ENCODE data around the gene VSIG10L.

DNA sequence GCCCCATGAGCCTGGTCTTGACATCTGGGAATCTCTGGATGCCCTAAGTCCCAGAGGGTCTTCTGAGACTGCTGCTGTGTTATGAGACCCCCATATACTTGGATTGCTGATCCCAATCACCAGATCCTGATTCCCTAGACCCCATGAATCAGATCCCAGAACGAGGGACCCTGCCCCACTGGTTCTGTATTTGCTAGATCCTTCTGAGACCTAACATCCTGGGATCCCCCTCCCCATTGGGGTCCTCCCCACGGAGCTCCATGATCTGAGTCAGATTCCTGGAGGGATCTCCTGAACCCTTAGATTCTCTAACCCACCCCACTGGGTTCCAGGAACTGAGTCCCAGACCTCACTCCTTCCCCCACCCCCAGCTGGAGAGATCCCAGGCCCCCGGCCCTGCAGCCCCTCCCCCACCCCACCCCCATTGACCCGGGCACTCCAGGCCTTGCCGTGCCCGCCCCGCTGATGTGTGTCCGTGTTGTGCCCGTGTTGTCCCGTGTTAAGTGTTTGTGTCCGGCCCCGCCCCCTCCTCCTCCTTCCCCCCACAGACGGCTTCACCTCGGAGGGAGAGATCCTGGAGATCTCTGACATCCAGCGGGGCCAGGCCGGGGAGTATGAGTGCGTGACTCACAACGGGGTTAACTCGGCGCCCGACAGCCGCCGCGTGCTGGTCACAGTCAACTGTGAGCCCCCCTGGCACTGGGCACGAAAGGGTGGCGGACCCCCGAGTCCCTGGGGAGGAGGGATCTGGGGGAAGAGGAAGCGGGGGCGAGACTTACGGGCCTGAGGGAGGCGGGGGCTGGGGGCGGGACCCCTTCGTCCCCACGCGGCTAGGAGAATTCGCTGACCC is 15.5 kb downstream of the VSIG10L start:
- TF ChIP-seq, protein P1, sequence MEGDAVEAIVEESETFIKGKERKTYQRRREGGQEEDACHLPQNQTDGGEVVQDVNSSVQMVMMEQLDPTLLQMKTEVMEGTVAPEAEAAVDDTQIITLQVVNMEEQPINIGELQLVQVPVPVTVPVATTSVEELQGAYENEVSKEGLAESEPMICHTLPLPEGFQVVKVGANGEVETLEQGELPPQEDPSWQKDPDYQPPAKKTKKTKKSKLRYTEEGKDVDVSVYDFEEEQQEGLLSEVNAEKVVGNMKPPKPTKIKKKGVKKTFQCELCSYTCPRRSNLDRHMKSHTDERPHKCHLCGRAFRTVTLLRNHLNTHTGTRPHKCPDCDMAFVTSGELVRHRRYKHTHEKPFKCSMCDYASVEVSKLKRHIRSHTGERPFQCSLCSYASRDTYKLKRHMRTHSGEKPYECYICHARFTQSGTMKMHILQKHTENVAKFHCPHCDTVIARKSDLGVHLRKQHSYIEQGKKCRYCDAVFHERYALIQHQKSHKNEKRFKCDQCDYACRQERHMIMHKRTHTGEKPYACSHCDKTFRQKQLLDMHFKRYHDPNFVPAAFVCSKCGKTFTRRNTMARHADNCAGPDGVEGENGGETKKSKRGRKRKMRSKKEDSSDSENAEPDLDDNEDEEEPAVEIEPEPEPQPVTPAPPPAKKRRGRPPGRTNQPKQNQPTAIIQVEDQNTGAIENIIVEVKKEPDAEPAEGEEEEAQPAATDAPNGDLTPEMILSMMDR (IDR thresholded peaks at IDR 0.05), result no peak
- no peak for TF ChIP-seq POLR2A (IDR thresholded peaks at IDR 0.05)
